A549 (cell line): Measurements from ENCODE around the gene THAP4.
A peak's percentile ranks its signal among the peaks of the same experiment; 100 is the strongest.

ENCODE experiments used
- EP300 ChIP-seq, 2 experiments: fragments of >200 bp; sonication (Bioruptor Twin); formaldehyde crosslinking; IDR thresholded peaks; 2 replicates in 1 of 2; 3 replicates in 1 of 2; pipeline ENCODE4 v1.6.1; 2016 to 2017
- FOSL2 ChIP-seq, 2 experiments: fragments of 450-650 bp in 1 of 2; fragments of >200 bp in 1 of 2; sonication (Bioruptor Twin) in 1 of 2; formaldehyde crosslinking; IDR thresholded peaks; 2 replicates each; pipeline versions ENCODE4 v1.5.0 to v1.6.1; 2016 to 2020; ENCODE audit warnings: mild to moderate bottlenecking in 1 of 2, moderate library complexity in 1 of 2
- GATA3 ChIP-seq: IDR thresholded peaks from 2 replicates; pipeline ENCODE4 v1.6.1; 2012; ENCODE audit warnings: borderline replicate concordance
- JUN ChIP-seq, 2 experiments: fragments of >200 bp; sonication (Bioruptor Twin); formaldehyde crosslinking; IDR thresholded peaks; 2 replicates in 1 of 2; 3 replicates in 1 of 2; pipeline ENCODE4 v1.6.1; 2016 to 2017
- MAFK ChIP-seq: fragments of 450-650 bp; IDR thresholded peaks from 2 replicates; pipeline ENCODE4 v1.6.1; 2014; ENCODE audit not compliant: partially characterized antibody
- MYC ChIP-seq: IDR thresholded peaks from 2 replicates; pipeline ENCODE4 v1.6.1; 2012; ENCODE audit warnings: mild to moderate bottlenecking, inconsistent platforms, low read length, improper control_type of control experiment, borderline replicate concordance
- NR3C1 ChIP-seq: fragments of >200 bp; sonication (Bioruptor Twin); formaldehyde crosslinking; IDR thresholded peaks from 3 replicates; pipeline ENCODE4 v1.6.1; 2017
- POLR2A ChIP-seq: IDR thresholded peaks from 2 replicates; pipeline ENCODE4 v1.6.1; 2012; ENCODE audit warnings: mild to moderate bottlenecking, low read length
- POLR2AphosphoS2 ChIP-seq: conservative IDR thresholded peaks from 2 replicates; pipeline ENCODE4 v1.6.1; 2012; ENCODE audit warnings: low read length, improper control_type of control experiment, inconsistent platforms
- RAD21 ChIP-seq, 2 experiments: fragments of >200 bp in 1 of 2; sonication (Bioruptor Twin) in 1 of 2; formaldehyde crosslinking in 1 of 2; IDR thresholded peaks in 1 of 2; conservative IDR thresholded peaks in 1 of 2; 2 replicates in 1 of 2; 3 replicates in 1 of 2; pipeline ENCODE4 v1.6.1; 2012 to 2018; ENCODE audit warnings: inconsistent platforms in 1 of 2
- RFX5 ChIP-seq: fragments of 450-650 bp; IDR thresholded peaks from 2 replicates; pipeline ENCODE4 v1.7.1; 2014; ENCODE audit warnings: antibody characterized with exemption, mild to moderate bottlenecking, moderate library complexity
- ZNF302 ChIP-seq: fragments of 250-450 bp; sonication (Bioruptor Pico); IDR thresholded peaks from 2 replicates; pipeline ENCODE4 v1.9.0; 2021; ENCODE audit warnings: inconsistent platforms, mild to moderate bottlenecking, moderate library complexity
- TF ChIP-seq, protein P1 (sequence below): fragments of >200 bp; sonication (Bioruptor Twin); formaldehyde crosslinking; IDR thresholded peaks from 3 replicates; pipeline ENCODE4 v1.5.1; 2016
- TF ChIP-seq, protein P2 (sequence below): fragments of 200-600 bp; sonication (generic); IDR thresholded peaks from 2 replicates; pipeline ENCODE4 v1.6.1; 2016; ENCODE audit warnings: antibody characterized with exemption, mild to moderate bottlenecking, moderate library complexity

- TF ChIP-seq, protein P1, sequence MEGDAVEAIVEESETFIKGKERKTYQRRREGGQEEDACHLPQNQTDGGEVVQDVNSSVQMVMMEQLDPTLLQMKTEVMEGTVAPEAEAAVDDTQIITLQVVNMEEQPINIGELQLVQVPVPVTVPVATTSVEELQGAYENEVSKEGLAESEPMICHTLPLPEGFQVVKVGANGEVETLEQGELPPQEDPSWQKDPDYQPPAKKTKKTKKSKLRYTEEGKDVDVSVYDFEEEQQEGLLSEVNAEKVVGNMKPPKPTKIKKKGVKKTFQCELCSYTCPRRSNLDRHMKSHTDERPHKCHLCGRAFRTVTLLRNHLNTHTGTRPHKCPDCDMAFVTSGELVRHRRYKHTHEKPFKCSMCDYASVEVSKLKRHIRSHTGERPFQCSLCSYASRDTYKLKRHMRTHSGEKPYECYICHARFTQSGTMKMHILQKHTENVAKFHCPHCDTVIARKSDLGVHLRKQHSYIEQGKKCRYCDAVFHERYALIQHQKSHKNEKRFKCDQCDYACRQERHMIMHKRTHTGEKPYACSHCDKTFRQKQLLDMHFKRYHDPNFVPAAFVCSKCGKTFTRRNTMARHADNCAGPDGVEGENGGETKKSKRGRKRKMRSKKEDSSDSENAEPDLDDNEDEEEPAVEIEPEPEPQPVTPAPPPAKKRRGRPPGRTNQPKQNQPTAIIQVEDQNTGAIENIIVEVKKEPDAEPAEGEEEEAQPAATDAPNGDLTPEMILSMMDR: no peak
- no peak for TF ChIP-seq RFX5
- no peak for TF ChIP-seq POLR2A
- TF ChIP-seq, protein P2, sequence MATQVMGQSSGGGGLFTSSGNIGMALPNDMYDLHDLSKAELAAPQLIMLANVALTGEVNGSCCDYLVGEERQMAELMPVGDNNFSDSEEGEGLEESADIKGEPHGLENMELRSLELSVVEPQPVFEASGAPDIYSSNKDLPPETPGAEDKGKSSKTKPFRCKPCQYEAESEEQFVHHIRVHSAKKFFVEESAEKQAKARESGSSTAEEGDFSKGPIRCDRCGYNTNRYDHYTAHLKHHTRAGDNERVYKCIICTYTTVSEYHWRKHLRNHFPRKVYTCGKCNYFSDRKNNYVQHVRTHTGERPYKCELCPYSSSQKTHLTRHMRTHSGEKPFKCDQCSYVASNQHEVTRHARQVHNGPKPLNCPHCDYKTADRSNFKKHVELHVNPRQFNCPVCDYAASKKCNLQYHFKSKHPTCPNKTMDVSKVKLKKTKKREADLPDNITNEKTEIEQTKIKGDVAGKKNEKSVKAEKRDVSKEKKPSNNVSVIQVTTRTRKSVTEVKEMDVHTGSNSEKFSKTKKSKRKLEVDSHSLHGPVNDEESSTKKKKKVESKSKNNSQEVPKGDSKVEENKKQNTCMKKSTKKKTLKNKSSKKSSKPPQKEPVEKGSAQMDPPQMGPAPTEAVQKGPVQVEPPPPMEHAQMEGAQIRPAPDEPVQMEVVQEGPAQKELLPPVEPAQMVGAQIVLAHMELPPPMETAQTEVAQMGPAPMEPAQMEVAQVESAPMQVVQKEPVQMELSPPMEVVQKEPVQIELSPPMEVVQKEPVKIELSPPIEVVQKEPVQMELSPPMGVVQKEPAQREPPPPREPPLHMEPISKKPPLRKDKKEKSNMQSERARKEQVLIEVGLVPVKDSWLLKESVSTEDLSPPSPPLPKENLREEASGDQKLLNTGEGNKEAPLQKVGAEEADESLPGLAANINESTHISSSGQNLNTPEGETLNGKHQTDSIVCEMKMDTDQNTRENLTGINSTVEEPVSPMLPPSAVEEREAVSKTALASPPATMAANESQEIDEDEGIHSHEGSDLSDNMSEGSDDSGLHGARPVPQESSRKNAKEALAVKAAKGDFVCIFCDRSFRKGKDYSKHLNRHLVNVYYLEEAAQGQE: no peak
- TF ChIP-seq FOSL2 (IDR thresholded peaks at IDR 0.05): no peak
- 0 out of 2 replicates have a peak, but pooled peaks have one; percentile 1 for TF ChIP-seq FOSL2 (CRISPR knock-in tag; IDR thresholded peaks at IDR 0.05)
- no peak for TF ChIP-seq RAD21 (conservative IDR thresholded peaks at IDR 0.05 in 1 of 2, IDR thresholded peaks at IDR 0.05 in 1 of 2)
- no peak for TF ChIP-seq POLR2AphosphoS2
- TF ChIP-seq ZNF302: no peak
- no peak for TF ChIP-seq GATA3
- TF ChIP-seq EP300 (IDR thresholded peaks at IDR 0.05): no peak
- TF ChIP-seq MYC: no peak
- TF ChIP-seq JUN (IDR thresholded peaks at IDR 0.05): no peak
- TF ChIP-seq NR3C1: no peak
- peak; percentile 86 for TF ChIP-seq MAFK
These were observed 52.5 kb downstream of the THAP4 start for GRCh38 chr2:241584436-241584835.
